Measurements from ENCODE around the gene GRPEL1. TPM values are rescaled to one million over a fixed set of nuclear protein-coding genes. Genes with fewer than 3 reads are reported as not detected.

Gene GRPEL1
- total and polyA plus RNA-seq, 2 of the 13 experiments (the other 11 are each of a cell fraction or from before 2014, with no cell fraction given), result 32.3 to 141 TPM

DNA sequence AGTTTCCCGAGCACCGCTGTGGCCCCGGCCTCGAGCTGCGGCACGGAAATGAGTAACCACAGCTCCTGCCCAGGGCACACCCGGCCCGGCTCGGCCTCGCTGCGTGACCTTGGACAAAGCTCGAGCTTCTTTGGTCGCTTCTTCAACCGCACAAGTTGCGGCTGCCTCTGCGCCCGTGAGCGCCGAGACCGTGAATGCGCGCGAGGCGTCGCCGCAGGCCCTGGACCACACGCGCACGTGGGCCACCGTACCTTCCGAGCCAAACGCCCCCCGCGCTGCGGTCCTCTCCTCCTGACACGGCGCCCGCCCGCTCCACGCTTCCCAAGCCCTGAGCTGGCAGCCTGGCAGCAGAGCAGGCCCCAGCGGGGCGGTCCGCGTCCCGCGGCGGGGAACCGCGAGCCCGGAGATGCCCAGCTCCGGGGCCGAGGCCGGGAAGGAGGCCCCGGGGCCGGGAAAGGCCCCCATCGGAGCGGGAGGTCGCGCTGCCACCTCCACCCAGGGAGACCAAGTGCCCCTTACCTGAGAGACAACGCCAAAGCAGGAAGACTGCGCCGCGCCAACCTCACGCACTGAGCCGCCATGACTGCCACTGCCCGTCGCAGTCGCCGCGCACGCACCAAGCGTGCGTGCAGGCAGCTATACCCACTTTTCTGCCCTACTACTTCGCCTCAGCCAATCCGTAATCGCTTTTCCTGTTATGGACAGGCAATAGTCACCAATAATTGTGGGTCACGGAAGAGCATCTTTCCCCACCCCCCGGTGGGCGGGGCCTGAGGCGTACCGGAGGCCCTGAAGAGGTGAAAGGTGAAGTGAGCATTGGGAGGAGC is at the start of gene GRPEL1 (continued):
- peak; percentile 69 for TF ChIP-seq ZNF547 (CRISPR knock-in tag; IDR thresholded peaks at IDR 0.05)
- TF ChIP-seq, protein P1, sequence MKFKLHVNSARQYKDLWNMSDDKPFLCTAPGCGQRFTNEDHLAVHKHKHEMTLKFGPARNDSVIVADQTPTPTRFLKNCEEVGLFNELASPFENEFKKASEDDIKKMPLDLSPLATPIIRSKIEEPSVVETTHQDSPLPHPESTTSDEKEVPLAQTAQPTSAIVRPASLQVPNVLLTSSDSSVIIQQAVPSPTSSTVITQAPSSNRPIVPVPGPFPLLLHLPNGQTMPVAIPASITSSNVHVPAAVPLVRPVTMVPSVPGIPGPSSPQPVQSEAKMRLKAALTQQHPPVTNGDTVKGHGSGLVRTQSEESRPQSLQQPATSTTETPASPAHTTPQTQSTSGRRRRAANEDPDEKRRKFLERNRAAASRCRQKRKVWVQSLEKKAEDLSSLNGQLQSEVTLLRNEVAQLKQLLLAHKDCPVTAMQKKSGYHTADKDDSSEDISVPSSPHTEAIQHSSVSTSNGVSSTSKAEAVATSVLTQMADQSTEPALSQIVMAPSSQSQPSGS (CRISPR knock-in tag; IDR thresholded peaks at IDR 0.05), result no peak
- TF ChIP-seq HDAC6 (IDR thresholded peaks at IDR 0.05; ENCODE audit: low read depth, low read length), result no peak
- TF ChIP-seq, protein P2, sequence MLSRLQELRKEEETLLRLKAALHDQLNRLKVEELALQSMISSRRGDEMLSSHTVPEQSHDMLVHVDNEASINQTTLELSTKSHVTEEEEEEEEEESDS (CRISPR knock-in tag; IDR thresholded peaks at IDR 0.05; ENCODE audit: borderline replicate concordance), result no peak
- TF ChIP-seq TBX3 (IDR thresholded peaks at IDR 0.05; ENCODE audit: borderline replicate concordance), result no peak
- no peak for TF ChIP-seq SMARCC2 (IDR thresholded peaks at IDR 0.05)
- no peak for TF ChIP-seq REXO4 (CRISPR knock-in tag; IDR thresholded peaks at IDR 0.05; ENCODE audit: borderline replicate concordance)
- 0 out of 2 replicates have a peak, but pooled peaks have one; percentile 57 for TF ChIP-seq ZNF431 (CRISPR knock-in tag; IDR thresholded peaks at IDR 0.05; ENCODE audit: borderline replicate concordance, low read depth)
- no peak for TF ChIP-seq ATF7 (IDR thresholded peaks at IDR 0.05)
- TF ChIP-seq ATF7 (CRISPR knock-in tag; IDR thresholded peaks at IDR 0.05), result peak; percentile 72; the same call in 1 of the 2 replicates
- TF ChIP-seq RFX3 (CRISPR knock-in tag; IDR thresholded peaks at IDR 0.05), result no peak
- TF ChIP-seq RORA (CRISPR knock-in tag; IDR thresholded peaks at IDR 0.05), result no peak
- TF ChIP-seq SMAD9 (CRISPR knock-in tag; IDR thresholded peaks at IDR 0.05), result no peak
- TF ChIP-seq ZNF33B (CRISPR knock-in tag; IDR thresholded peaks at IDR 0.05), result peak; percentile 41; the same call in 1 of the 2 replicates
- TF ChIP-seq ZSCAN25 (CRISPR knock-in tag; IDR thresholded peaks at IDR 0.05), result peak; percentile 52; the same call in 1 of the 2 replicates
- TF ChIP-seq REL (CRISPR knock-in tag; conservative IDR thresholded peaks at IDR 0.05), result 0 out of 2 replicates have a peak, but pooled peaks have one; percentile 67
- no peak for TF ChIP-seq ZNF331 (CRISPR knock-in tag; IDR thresholded peaks at IDR 0.05)
- TF ChIP-seq, protein P3, sequence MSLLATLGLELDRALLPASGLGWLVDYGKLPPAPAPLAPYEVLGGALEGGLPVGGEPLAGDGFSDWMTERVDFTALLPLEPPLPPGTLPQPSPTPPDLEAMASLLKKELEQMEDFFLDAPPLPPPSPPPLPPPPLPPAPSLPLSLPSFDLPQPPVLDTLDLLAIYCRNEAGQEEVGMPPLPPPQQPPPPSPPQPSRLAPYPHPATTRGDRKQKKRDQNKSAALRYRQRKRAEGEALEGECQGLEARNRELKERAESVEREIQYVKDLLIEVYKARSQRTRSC (CRISPR knock-in tag; IDR thresholded peaks at IDR 0.05; ENCODE audit: low read depth), result 0 out of 2 replicates have a peak, but pooled peaks have one; percentile 69
- 0 out of 2 replicates have a peak, but pooled peaks have one; percentile 89 for TF ChIP-seq ZNF550 (CRISPR knock-in tag; IDR thresholded peaks at IDR 0.05; ENCODE audit: borderline replicate concordance)
- TF ChIP-seq SP2 (CRISPR knock-in tag; IDR thresholded peaks at IDR 0.05), result peak; percentile 94
- peak; percentile 20; the same call in 1 of the 2 replicates for TF ChIP-seq ATF7-NPFF (CRISPR knock-in tag; IDR thresholded peaks at IDR 0.05; ENCODE audit: low read depth)
- TF ChIP-seq ZNF530 (CRISPR knock-in tag; IDR thresholded peaks at IDR 0.05; ENCODE audit: low read depth), result no peak
- no peak for TF ChIP-seq FOSL1 (CRISPR knock-in tag; IDR thresholded peaks at IDR 0.05; ENCODE audit: borderline replicate concordance)
- TF ChIP-seq PHF20 (CRISPR knock-in tag; IDR thresholded peaks at IDR 0.05), result peak; percentile 33
- TF ChIP-seq, protein P4, sequence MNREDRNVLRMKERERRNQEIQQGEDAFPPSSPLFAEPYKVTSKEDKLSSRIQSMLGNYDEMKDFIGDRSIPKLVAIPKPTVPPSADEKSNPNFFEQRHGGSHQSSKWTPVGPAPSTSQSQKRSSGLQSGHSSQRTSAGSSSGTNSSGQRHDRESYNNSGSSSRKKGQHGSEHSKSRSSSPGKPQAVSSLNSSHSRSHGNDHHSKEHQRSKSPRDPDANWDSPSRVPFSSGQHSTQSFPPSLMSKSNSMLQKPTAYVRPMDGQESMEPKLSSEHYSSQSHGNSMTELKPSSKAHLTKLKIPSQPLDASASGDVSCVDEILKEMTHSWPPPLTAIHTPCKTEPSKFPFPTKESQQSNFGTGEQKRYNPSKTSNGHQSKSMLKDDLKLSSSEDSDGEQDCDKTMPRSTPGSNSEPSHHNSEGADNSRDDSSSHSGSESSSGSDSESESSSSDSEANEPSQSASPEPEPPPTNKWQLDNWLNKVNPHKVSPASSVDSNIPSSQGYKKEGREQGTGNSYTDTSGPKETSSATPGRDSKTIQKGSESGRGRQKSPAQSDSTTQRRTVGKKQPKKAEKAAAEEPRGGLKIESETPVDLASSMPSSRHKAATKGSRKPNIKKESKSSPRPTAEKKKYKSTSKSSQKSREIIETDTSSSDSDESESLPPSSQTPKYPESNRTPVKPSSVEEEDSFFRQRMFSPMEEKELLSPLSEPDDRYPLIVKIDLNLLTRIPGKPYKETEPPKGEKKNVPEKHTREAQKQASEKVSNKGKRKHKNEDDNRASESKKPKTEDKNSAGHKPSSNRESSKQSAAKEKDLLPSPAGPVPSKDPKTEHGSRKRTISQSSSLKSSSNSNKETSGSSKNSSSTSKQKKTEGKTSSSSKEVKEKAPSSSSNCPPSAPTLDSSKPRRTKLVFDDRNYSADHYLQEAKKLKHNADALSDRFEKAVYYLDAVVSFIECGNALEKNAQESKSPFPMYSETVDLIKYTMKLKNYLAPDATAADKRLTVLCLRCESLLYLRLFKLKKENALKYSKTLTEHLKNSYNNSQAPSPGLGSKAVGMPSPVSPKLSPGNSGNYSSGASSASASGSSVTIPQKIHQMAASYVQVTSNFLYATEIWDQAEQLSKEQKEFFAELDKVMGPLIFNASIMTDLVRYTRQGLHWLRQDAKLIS (CRISPR knock-in tag; IDR thresholded peaks at IDR 0.05), result 0 out of 2 replicates have a peak, but pooled peaks have one; percentile 20

All from HepG2 (cell line).